Measurements from ENCODE around the gene RABGAP1. TPM values are rescaled to one million over a fixed set of nuclear protein-coding genes. Genes with fewer than 3 reads are reported as not detected.

The RABGAP1 gene
- total and polyA plus RNA-seq, 10 of the 15 experiments (the other 5 are each of a cell fraction or from before 2014, with no cell fraction given) = 2.6 to 31.6 (median 12.5) TPM

- peaks cover 9 to 43% of the 10 kb centered on the region in 2 experiments for H3K36me3 ChIP-seq (ENCODE audit: control insufficient read depth in 2 of 2, insufficient read depth in 2 of 2, low read length in 1 of 2)
- no peak overlapping the region for H3K9ac ChIP-seq (ENCODE audit: control insufficient read depth, insufficient read depth, low read length)
- BruUV-seq (replicated peaks) = no TSS peak
- FAIRE-seq = peak; percentile 52
- no peak overlapping the region for H2AFZ ChIP-seq (ENCODE audit: control insufficient read depth, low read depth, low read length)
- intact Hi-C loops (cut with micrococcal nuclease; ENCODE audit: unreplicated experiment) (no loop called here), in situ Hi-C loops (cut with MboI) (no loop called here)
- 100% methylated on average over 1 of the region's 1 CpG for WGBS (ENCODE audit: insufficient coverage, insufficient replicate concordance, low lambda C conversion rate, missing lambda C conversion rate)
- no peaks in the 10 kb centered on the region for H3K27me3 ChIP-seq (replicated peaks in 1 of 2; ENCODE audit: control insufficient read depth in 2 of 2, insufficient read depth in 2 of 2, low read length in 1 of 2)
- TF ChIP-seq RBBP5 (conservative IDR thresholded peaks at IDR 0.05) (no peak), ELK1 (IDR thresholded peaks at IDR 0.05; ENCODE audit: low read depth, low read length) (no peak), JUND (IDR thresholded peaks at IDR 0.05; ENCODE audit: low read depth, low read length) (no peak), EGR1 (IDR thresholded peaks at IDR 0.05; ENCODE audit: borderline replicate concordance in 1 of 2, low read depth in 2 of 2, low read length in 2 of 2) (no peak), FOS (IDR thresholded peaks at IDR 0.05; ENCODE audit: borderline replicate concordance, extremely low read depth, insufficient read length) (no peak), POLR2A (IDR thresholded peaks at IDR 0.05; ENCODE audit: low read depth, low read length) (no peak), ZNF592 (IDR thresholded peaks at IDR 0.05) (no peak)
- H3K4me3 ChIP-seq = no peak overlapping the region
- no peaks in the 10 kb centered on the region for H3K79me2 ChIP-seq (ENCODE audit: control insufficient read depth, insufficient read depth, low read length)
- SMC1A ChIA-PET (ENCODE audit: uncharacterized antibody, unreplicated experiment) = interaction anchor here (1.0 to 1.3 kb wide), 2 partner anchors 18 to 22 kb away, joined by 3 read pairs; no protein-coding TSS in a partner anchor
- no peak overlapping the region for H3K27ac ChIP-seq (ENCODE audit: control insufficient read depth, insufficient read depth)
- DNase-seq (ENCODE audit: low read depth, low spot score) = no peak
- POLR2A ChIA-PET = no interaction called here
- no peak overlapping the region for H3K4me2 ChIP-seq (ENCODE audit: control insufficient read depth, insufficient read depth)
- H3K9me3 ChIP-seq (replicated peaks; ENCODE audit: control insufficient read depth, insufficient read depth, low read length) = no peaks in the 10 kb centered on the region
- H3K4me1 ChIP-seq (ENCODE audit: control insufficient read depth, insufficient read depth, low read length) = no peaks in the 10 kb centered on the region
- RAD21 ChIA-PET (ENCODE audit: unreplicated experiment) = no interaction called here
- ATAC-seq = no peak
- no peaks in the 10 kb centered on the region for H4K20me1 ChIP-seq (ENCODE audit: control insufficient read depth, insufficient read depth)
- CTCF ChIA-PET = no interaction called here
These were observed 190.4 kb downstream of the RABGAP1 start for GRCh38 chr9:123131258-123131657.
